Psoas muscle (tissue), 8 donors: ENCODE results near the gene CRHBP. TPM values are rescaled to one million over a fixed set of nuclear protein-coding genes. Genes with fewer than 3 reads are reported as not detected.
"Not testable (repeated sequence)": the region's sequence is repeated elsewhere in the genome, so short reads cannot be mapped to it uniquely, and the experiment has no call there.

ENCODE experiments used
- ATAC-seq, 4 donors: fragments of 200-7000 bp; cut with Tn5 transposase; one replicate each; pipeline ENCODE4 v1.9.1; 2020; ENCODE audit warnings: moderate library complexity in 3 of 4, mild to moderate bottlenecking in 2 of 4
- DNase-seq, 2 donors: peaks; one replicate each; pipeline ENCODE4 v3.0.0-alpha.2; 2020
- H3K27ac ChIP-seq: fragments of 200-600 bp; one replicate; pipeline ENCODE4 v1.8.0; 2022
- H3K27me3 ChIP-seq, 3 donors: fragments of 200-600 bp in 1 of 3; one replicate each; pipeline versions ENCODE4 v1.6.1 to v1.8.0; 2013 to 2022; ENCODE audit warnings: low read length in 2 of 3, mild to moderate bottlenecking in 2 of 3, moderate library complexity in 1 of 3; ENCODE audit not compliant: insufficient read depth in 3 of 3
- H3K36me3 ChIP-seq, 2 donors: fragments of 200-600 bp in 1 of 2; one replicate each; pipeline versions ENCODE4 v1.6.1 to v1.8.0; 2013 to 2022; ENCODE audit warnings: low read depth in 1 of 2, mild to moderate bottlenecking in 1 of 2, moderate library complexity in 1 of 2; ENCODE audit not compliant: insufficient read depth in 1 of 2
- H3K4me1 ChIP-seq: fragments of 200-600 bp; one replicate; pipeline ENCODE4 v1.8.0; 2022
- H3K4me3 ChIP-seq: fragments of 200-600 bp; one replicate; pipeline ENCODE4 v1.8.0; 2022; ENCODE audit warnings: mild to moderate bottlenecking
- H3K9me3 ChIP-seq: fragments of 200-600 bp; one replicate; pipeline ENCODE4 v1.8.0; 2022
- WGBS, 3 donors: extraction: QIAGEN DNeasy Blood & Tissue Kit; methylation state at CpG; one replicate each; pipeline versions ENCODE4 v1.1.6 to v1.1.7; 2013; 5-methylcytosine and 5-hydroxymethylcytosine counted together
- intact Hi-C, 2 donors: fragments of 100-400 bp; cut with DNase I; formaldehyde crosslinking; loops; one replicate each; pipeline versions ENCODE4 v1.11.0 to v1.14.2; 2022
- polyA plus RNA-seq, 3 donors: library from polyadenylated mRNA; stranded (reverse); fragments of 200-250 nt; gene quantifications; one replicate each; pipeline ENCODE4 v1.2.3, GENCODE V29; 2013
- total RNA-seq, 4 donors: library from RNA; stranded (reverse); fragmentation: NEBNext Ultra II Directional in 2 of 4; extraction: Animal tissue kit (Norgen Biotek cat#: 25700) in 2 of 4; gene quantifications; one replicate each; pipeline versions ENCODE4 v1.2.1 to v1.2.4, GENCODE V29; 2021 to 2023
- TF ChIP-seq, protein P1 (sequence below): fragments of 200-600 bp; IDR thresholded peaks from one replicate; pipeline ENCODE4 v1.8.0; 2022; ENCODE audit warnings: antibody characterized with exemption
- donor health status: healthy with polysubstance abuse.
- donor health status: DM: no; HTN: no; CAD: no; lungs with moderate emphysema.
- donor health status: Bipolar disorder and iron deficiency.
- donor health status: healthy.
- donor health status: DM: yes; HTN: yes; CAD: no.
- donor health status: DM: no; HTN: no; CAD: no.
- donor health status: DM: no; HTN: no; CAD: no.
- donor health status: DM: yes; HTN: yes; CAD: no.

The CRHBP gene
- total and polyA plus RNA-seq, 7 donors = 0.03 to 0.51 (median 0.19) TPM; not detected in 1

DNA sequence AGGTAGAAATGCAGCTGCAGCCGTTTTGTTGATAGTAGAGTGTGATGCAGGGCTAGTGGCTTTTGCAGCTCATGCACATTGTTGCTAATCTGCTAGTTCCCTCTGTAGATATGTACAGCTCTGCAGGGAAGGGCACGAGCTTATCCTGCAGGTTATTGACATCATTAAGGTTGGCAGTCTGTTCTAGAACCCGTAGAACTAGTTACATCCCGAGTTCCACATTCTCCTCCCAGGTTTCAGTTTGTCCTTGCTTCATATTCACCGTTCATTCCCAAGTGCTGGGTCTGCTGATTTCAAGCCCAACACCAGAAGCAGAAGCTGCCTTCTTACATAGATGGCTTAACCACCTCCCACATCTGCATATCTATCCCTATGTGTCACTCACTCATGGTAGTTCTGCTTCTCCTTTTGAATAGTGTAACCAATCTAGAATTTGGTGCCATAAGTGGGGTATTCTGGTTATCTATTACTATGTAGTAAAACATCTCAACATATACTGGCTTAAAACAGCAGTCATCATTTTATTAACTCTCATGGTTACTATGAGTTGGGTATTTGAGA, 38.1 kb downstream of the CRHBP start:
- H3K27ac ChIP-seq = no peak overlapping the region
- TF ChIP-seq, protein P1, sequence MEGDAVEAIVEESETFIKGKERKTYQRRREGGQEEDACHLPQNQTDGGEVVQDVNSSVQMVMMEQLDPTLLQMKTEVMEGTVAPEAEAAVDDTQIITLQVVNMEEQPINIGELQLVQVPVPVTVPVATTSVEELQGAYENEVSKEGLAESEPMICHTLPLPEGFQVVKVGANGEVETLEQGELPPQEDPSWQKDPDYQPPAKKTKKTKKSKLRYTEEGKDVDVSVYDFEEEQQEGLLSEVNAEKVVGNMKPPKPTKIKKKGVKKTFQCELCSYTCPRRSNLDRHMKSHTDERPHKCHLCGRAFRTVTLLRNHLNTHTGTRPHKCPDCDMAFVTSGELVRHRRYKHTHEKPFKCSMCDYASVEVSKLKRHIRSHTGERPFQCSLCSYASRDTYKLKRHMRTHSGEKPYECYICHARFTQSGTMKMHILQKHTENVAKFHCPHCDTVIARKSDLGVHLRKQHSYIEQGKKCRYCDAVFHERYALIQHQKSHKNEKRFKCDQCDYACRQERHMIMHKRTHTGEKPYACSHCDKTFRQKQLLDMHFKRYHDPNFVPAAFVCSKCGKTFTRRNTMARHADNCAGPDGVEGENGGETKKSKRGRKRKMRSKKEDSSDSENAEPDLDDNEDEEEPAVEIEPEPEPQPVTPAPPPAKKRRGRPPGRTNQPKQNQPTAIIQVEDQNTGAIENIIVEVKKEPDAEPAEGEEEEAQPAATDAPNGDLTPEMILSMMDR = no peak
- no peaks in the 10 kb centered on the region for H3K9me3 ChIP-seq
- no peak overlapping the region for H3K4me3 ChIP-seq
- H3K36me3 ChIP-seq = no peaks in the 10 kb centered on the region
- 77 to 78% (median 78%) methylated on average over 5 of the region's 5 CpGs for WGBS, 3 donors
- intact Hi-C loops = no loop called here
- no peaks in the 10 kb centered on the region for H3K4me1 ChIP-seq
- ATAC-seq = no peak
- DNase-seq = no peak
- H3K27me3 ChIP-seq = no peaks in the 10 kb centered on the region

DNA sequence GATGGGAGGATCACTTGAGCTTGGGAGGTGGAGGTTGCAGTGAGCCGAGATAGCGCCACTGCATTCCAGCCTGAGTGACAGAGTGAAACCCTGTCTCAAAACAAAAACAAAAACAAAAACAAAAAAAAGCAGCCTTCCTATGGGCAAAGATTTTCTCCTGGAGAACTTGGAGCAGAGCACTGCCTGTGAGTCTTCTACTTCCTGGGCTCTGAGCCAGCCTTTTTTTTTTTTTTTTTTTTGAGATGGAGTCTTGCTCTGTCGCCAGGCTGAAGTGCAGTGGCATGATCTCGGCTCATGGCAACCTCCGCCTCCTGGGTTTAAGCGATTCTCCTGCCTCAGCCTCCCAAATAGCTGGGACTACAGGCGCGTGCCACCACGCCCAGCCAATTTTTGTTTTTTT, 40.6 kb downstream of the CRHBP start:
- H3K36me3 ChIP-seq, ATAC-seq, H3K27ac ChIP-seq, H3K27me3 ChIP-seq, H3K4me3 ChIP-seq, H3K4me1 ChIP-seq, DNase-seq, intact Hi-C loops, H3K9me3 ChIP-seq: not testable (repeated sequence)
- 88 to 92% (median 90%) methylated on average over 9 of the region's 9 CpGs for WGBS, 3 donors

DNA sequence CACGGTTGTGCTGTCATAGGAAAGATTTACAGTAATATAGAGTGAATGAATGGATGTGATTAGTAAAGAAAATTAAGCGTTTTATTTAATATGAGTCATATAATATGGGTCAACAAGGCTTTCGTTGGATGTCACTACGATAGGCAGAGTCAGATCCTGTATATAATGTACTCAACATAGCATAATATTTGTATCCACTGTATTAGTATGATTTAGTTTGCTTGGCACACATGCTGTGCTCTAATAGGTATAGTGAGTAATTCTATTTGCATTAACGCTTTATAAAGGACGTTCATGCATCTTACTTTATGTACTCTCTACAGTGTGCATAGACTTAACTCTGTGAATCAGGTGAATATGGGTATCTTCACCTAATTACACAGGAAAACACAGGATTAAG, 41.5 kb downstream of the CRHBP start:
- no peak for DNase-seq
- Histone ChIP-seq H3K36me3 (no peaks in the 10 kb centered on the region), H3K27ac (no peak overlapping the region)

DNA sequence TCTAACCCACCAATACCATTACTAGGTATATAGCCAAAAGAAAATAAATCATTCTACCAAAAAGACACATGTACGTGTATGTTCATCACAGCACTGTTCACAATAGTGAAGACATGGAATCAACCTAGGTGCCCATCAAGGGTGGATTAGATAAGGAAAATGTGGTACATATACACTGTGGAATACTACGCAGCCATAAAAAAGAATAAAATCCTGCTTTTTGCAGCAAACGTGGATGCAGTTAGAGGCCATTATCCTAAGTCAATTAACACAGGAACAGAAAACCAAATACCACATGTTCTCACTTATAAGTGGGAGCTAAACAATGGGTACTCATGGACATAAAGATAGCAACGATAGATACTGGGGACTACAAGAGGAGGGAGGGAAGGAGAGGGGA, 45.4 kb downstream of the CRHBP start:
- H3K4me3 ChIP-seq, intact Hi-C loops: not testable (repeated sequence)

More for the DNA sequence above, 41.5 kb downstream of the CRHBP start:
- intact Hi-C loops = no loop called here
- no peak for ATAC-seq
- Histone ChIP-seq H3K9me3 (no peaks in the 10 kb centered on the region), H3K4me3 (no peak overlapping the region), H3K27me3 (no peaks in the 10 kb centered on the region), H3K4me1 (no peaks in the 10 kb centered on the region)
- TF ChIP-seq, protein P1 = no peak
- 74 to 88% (median 76%) methylated on average over 6 of the region's 6 CpGs for WGBS, 3 donors

DNA sequence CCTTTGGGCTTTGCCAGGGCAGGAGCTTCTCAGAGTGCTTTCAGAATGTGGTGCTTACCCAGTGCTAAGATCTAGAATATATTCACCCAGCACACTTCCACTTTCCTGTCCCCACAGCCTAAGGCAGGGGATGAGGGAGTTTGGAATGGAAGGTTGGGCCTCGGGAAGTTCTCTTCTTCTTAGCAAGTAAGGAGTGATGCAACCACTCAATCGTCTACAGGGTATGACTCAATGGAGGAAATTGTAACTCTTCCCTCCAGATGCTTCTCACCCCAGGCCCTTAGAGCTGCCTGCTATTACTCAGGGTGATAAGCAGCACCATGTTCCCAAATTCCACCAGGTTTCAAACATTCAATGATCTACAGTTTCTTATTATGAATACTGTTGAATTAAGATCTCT, 46.6 kb downstream of the CRHBP start:
- Histone ChIP-seq H3K9me3 (no peaks in the 10 kb centered on the region), H3K36me3 (no peaks in the 10 kb centered on the region), H3K4me1 (no peaks in the 10 kb centered on the region), H3K27ac (no peak overlapping the region), H3K4me3 (no peak overlapping the region), H3K27me3 (no peaks in the 10 kb centered on the region)
- WGBS, 3 donors = 72 to 75% (median 73%) methylated on average over 2 of the region's 2 CpGs
- DNase-seq (no peak), ATAC-seq (no peak)
- intact Hi-C loops = no loop called here
- TF ChIP-seq, protein P1 = no peak

More for the DNA sequence above, 45.4 kb downstream of the CRHBP start:
- H3K9me3 ChIP-seq, H3K36me3 ChIP-seq, DNase-seq, ATAC-seq, H3K27ac ChIP-seq, H3K4me1 ChIP-seq, H3K27me3 ChIP-seq: not testable (repeated sequence)
- WGBS, 3 donors = 84 to 87% (median 84%) methylated on average over 4 of the region's 4 CpGs

DNA sequence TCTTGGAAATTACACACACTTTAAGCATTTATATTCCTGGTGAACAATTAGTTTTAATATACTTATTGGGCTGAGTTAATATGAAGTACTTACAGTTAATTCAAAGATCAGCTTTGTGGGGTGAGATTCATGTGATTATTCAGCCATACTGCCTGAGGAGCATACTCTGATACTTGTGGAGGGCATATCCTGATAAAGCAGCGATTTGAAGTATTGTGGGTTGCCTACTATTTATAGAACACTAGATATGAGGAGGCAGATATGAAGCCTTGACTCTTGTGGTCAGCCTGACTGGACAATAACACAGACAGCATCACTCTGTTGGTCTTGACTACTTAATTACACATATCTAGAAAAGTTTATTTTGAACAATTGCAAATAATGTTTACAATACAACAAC, 50.4 kb downstream of the CRHBP start:
- 62 to 73% (median 69%) methylated on average over 1 of the region's 1 CpG for WGBS, 3 donors
- intact Hi-C loops = no loop called here
- no peaks in the 10 kb centered on the region for H3K27me3 ChIP-seq
- DNase-seq = no peak
- no peak overlapping the region for H3K27ac ChIP-seq
- H3K9me3 ChIP-seq = no peaks in the 10 kb centered on the region
- TF ChIP-seq, protein P1 = no peak
- H3K4me3 ChIP-seq = no peak overlapping the region
- ATAC-seq = no peak
- no peaks in the 10 kb centered on the region for H3K4me1 ChIP-seq
- no peaks in the 10 kb centered on the region for H3K36me3 ChIP-seq
